GOT3 (cell line): ENCODE results near the gene CBY3.
"Not testable (repeated sequence)": the region's sequence is repeated elsewhere in the genome, so short reads cannot be mapped to it uniquely, and the experiment has no call there.

Experiments used
- DNase-seq: peaks from one replicate; lab custom pipeline; 2025; ENCODE audit warnings: mixed read lengths; lab: John Stamatoyannopoulos, UW

CBY3 gene

GRCh38 chr5:179668391-179668790 is 12.4 kb downstream of the CBY3 start:
- DNase-seq, result no peak

DNA sequence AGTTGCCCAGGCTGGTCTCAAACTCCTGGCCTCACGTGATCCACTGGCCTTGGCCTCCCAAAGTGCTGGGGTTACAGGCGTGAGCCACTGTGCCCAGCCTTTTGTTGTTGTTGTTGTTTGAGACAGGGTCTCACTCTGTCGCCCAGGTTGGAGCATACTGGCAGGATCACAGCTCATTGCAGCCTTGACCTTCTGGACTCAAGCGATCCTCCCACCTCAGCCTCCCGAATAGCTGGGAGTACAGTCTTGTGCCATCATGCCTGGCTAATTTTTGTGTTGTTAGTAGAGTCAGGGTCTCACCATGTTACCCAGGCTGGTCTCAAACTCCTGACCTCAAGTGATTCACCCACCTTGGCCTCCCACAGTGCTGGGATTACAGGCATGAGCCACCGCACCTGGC is 19.2 kb downstream of the CBY3 start:
- not testable (repeated sequence) for DNase-seq

GRCh38 chr5:179658179-179658856 is 22.5 kb downstream of the CBY3 start:
- DNase-seq, result not testable (repeated sequence)

DNA sequence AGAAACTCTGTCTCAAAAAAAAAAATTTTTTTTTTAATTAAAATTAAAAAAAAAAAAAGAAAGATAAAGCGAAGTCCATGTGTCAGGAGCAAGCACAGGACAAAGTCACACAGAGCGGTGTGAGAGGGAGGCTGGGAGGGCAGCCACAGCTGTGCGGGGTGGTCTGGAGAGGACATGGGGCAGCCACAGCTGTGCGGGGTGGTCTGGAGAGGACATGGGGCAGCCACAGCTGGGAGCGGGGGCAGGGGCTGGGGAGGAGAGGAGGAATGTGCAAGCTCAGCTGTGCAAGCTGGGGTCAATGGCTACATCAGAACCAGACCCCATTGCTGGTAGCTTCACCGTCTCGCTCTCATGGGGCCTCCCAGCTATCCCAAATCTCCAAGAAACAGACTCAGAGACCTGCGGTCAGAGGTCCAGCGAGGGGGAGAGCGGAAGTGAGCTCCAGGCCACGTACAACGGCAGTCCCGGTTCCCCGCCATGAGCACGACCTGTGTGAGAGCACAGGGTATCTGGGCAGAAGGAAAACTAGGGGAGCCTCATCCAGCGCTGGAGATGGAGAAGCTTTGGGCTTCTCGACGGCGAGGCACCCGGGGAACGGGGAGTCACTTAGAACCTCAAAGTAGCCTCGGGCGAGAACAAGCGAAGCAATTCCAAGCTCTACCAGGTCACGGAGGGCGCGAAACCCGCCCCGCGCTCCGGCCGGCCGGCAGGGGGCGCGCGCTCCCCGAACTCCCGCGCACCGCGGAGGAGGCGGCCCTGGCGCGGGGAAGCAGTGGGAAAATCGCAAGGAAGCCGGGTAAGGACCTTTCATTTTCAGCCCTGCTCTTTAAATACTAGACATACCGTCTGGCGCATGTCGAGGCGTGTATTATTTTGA is 23.3 kb downstream of the CBY3 start:
- not testable (repeated sequence) for DNase-seq

GRCh38 chr5:179653135-179653534 is 27.7 kb downstream of the CBY3 start:
- DNase-seq, result not testable (repeated sequence)

GRCh38 chr5:179650245-179650644 is 30.6 kb downstream of the CBY3 start:
- DNase-seq, result not testable (repeated sequence)

GRCh38 chr5:179649166-179649703 is 31.6 kb downstream of the CBY3 start:
- DNase-seq, result not testable (repeated sequence)

DNA sequence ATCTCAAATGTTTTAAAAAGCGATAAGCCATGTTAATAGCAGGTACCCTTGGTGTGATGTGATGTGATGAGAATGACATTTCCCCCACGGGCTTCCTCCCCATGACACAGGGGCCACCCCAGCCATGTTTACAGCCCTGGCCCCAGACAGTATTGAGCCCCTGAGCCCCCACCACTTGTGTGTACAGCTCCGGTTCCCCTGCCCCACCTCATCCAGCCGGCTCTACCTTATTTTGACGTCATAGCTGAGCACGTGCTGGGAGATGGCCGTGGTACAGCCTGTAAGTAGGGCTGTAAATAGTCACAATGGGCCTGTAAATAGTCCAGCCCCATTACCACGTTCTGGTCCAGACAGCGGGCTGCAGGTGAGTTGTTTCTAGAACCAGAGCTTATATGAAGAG is 32.4 kb downstream of the CBY3 start:
- DNase-seq, result no peak

GRCh38 chr5:179644766-179645165 is 36.1 kb downstream of the CBY3 start:
- DNase-seq, result not testable (repeated sequence)

DNA sequence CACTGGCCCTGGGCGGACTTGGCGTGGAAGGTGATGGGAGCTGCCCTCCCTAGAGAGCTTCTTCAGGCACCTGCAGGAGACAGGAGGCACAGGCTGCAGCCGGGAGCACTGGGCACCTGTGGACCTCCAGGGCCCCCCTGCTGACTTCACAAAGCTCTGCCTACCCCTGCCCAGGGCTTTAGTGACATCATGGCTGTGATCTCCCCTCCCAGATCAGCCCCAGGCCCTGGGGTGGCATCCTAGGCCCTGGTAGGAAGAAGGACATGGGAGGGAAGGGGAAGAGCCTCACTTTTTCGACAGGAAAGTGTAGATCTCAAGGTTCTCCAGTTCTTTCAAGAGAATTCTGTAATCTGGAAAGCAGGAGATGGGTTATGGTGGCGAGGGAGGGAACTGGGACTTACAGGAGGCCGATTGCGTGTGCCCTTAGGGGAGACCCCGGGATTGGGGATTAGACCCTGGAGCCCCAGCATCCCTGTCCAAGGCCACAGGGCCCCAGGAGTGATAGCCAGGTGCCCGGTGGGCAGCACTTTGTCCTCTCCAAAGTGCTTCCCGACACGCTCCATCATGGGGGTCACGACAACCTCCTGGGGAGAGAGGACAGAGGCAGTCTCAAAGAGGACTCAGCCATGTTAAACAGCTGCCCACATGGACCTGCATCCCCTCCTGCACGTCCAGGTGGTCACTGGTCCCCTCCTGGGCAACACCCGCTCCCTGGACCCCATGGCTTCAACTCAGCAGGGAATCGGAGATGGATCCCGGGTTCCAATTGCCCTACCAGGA is 37.5 kb downstream of the CBY3 start:
- not testable (repeated sequence) for DNase-seq

- not testable (repeated sequence) for DNase-seq
Observed at GRCh38 chr5:179642626-179643025, 38.2 kb downstream of the CBY3 start.

GRCh38 chr5:179641745-179642144 is 39.1 kb downstream of the CBY3 start:
- not testable (repeated sequence) for DNase-seq

GRCh38 chr5:179639296-179639695 is 41.5 kb downstream of the CBY3 start:
- not testable (repeated sequence) for DNase-seq

GRCh38 chr5:179634370-179635172 is 46.3 kb downstream of the CBY3 start:
- DNase-seq, result not testable (repeated sequence)

- not testable (repeated sequence) for DNase-seq
Observed at GRCh38 chr5:179633501-179634369, 47.1 kb downstream of the CBY3 start.
